Liver (tissue), 9 donors: Measurements from ENCODE around the gene BHMT2. TPM values are rescaled to one million over a fixed set of nuclear protein-coding genes. Genes with fewer than 3 reads are reported as not detected.

Experiments
- DNase-seq: peaks from one replicate; pipeline ENCODE4 v3.0.0-alpha.2; 2017; ENCODE audit warnings: low spot score
- H3K27ac ChIP-seq, 2 donors: one replicate each; pipeline ENCODE4 v1.7.0; 2013; ENCODE audit warnings: inconsistent platforms in 2 of 2, low read length in 2 of 2, control low read depth in 1 of 2, low read depth in 1 of 2, mild to moderate bottlenecking in 1 of 2
- H3K27me3 ChIP-seq, 4 donors: one replicate each; pipeline versions ENCODE4 v1.6.1 to v1.7.0; 2013; ENCODE audit warnings: low read length in 3 of 4, inconsistent platforms in 1 of 4, mild to moderate bottlenecking in 1 of 4, moderate library complexity in 1 of 4; ENCODE audit not compliant: control insufficient read depth in 4 of 4, insufficient read depth in 4 of 4
- H3K36me3 ChIP-seq, 4 donors: one replicate each; pipeline versions ENCODE4 v1.6.1 to v1.7.0; 2013; ENCODE audit warnings: low read length in 3 of 4, mild to moderate bottlenecking in 3 of 4, low read depth in 1 of 4, moderate library complexity in 1 of 4; ENCODE audit not compliant: control insufficient read depth in 4 of 4, insufficient read depth in 3 of 4
- H3K4me1 ChIP-seq, 4 donors: one replicate each; pipeline versions ENCODE4 v1.6.1 to v1.7.0; 2013; ENCODE audit warnings: low read length in 3 of 4, mild to moderate bottlenecking in 3 of 4, moderate library complexity in 1 of 4; ENCODE audit not compliant: control insufficient read depth in 4 of 4, insufficient read depth in 4 of 4
- H3K4me3 ChIP-seq, 3 donors: one replicate each; pipeline versions ENCODE4 v1.6.1 to v1.7.0; 2013; ENCODE audit warnings: low read length in 3 of 3, control low read depth in 1 of 3, low read depth in 1 of 3, mild to moderate bottlenecking in 1 of 3
- H3K9ac ChIP-seq, 2 donors: one replicate each; pipeline ENCODE4 v1.7.0; 2013; ENCODE audit warnings: low read length in 2 of 2, mild to moderate bottlenecking in 2 of 2, moderate library complexity in 2 of 2, control low read depth in 1 of 2, low read depth in 1 of 2
- H3K9me3 ChIP-seq, 4 donors: one replicate each; pipeline versions ENCODE4 v1.6.1 to v1.7.0; 2013; ENCODE audit warnings: low read length in 3 of 4; ENCODE audit not compliant: control insufficient read depth in 4 of 4
- ATF3 ChIP-seq: IDR thresholded peaks from 2 replicates; pipeline ENCODE4 v1.6.1; 2016; ENCODE audit warnings: antibody characterized with exemption
- EGR1 ChIP-seq, 2 donors: IDR thresholded peaks; 2 replicates each; pipeline ENCODE4 v1.6.1; 2016 to 2018; ENCODE audit warnings: antibody characterized with exemption in 2 of 2, low read depth in 2 of 2
- FOXA1 ChIP-seq: IDR thresholded peaks from 2 replicates; pipeline ENCODE4 v1.6.1; 2016; ENCODE audit warnings: antibody characterized with exemption
- FOXA2 ChIP-seq: IDR thresholded peaks from 2 replicates; pipeline ENCODE4 v1.6.1; 2016; ENCODE audit warnings: antibody characterized with exemption
- GABPA ChIP-seq, 2 donors: IDR thresholded peaks in 1 of 2; conservative IDR thresholded peaks in 1 of 2; 2 replicates each; pipeline ENCODE4 v1.6.1; 2016; ENCODE audit warnings: antibody characterized with exemption in 2 of 2, mild to moderate bottlenecking in 1 of 2, moderate library complexity in 1 of 2
- HNF4A ChIP-seq, 2 donors: conservative IDR thresholded peaks; 2 replicates each; pipeline ENCODE4 v1.6.1; 2016; ENCODE audit warnings: antibody characterized with exemption in 2 of 2, mild to moderate bottlenecking in 2 of 2
- HNF4G ChIP-seq: IDR thresholded peaks from 2 replicates; pipeline ENCODE4 v1.6.1; 2016; ENCODE audit warnings: antibody characterized with exemption
- JUND ChIP-seq, 2 donors: IDR thresholded peaks; 2 replicates each; pipeline ENCODE4 v1.6.1; 2016; ENCODE audit warnings: antibody characterized with exemption in 2 of 2
- MAX ChIP-seq: IDR thresholded peaks from 2 replicates; pipeline ENCODE4 v1.6.1; 2016; ENCODE audit warnings: antibody characterized with exemption
- NR2F2 ChIP-seq: IDR thresholded peaks from 2 replicates; pipeline ENCODE4 v1.6.1; 2016; ENCODE audit warnings: antibody characterized with exemption
- RAD21 ChIP-seq, 2 donors: IDR thresholded peaks; 2 replicates each; pipeline ENCODE4 v1.6.1; 2016; ENCODE audit warnings: antibody characterized with exemption in 2 of 2, mild to moderate bottlenecking in 2 of 2
- REST ChIP-seq: IDR thresholded peaks from 2 replicates; pipeline ENCODE4 v1.6.1; 2016; ENCODE audit warnings: antibody characterized with exemption, mild to moderate bottlenecking
- RXRA ChIP-seq, 2 donors: IDR thresholded peaks; 2 replicates each; pipeline ENCODE4 v1.6.1; 2017 to 2018; ENCODE audit warnings: antibody characterized with exemption in 2 of 2, mild to moderate bottlenecking in 1 of 2
- SP1 ChIP-seq: IDR thresholded peaks from 2 replicates; pipeline ENCODE4 v1.6.1; 2018; ENCODE audit warnings: antibody characterized with exemption, mild to moderate bottlenecking
- TAF1 ChIP-seq: conservative IDR thresholded peaks from 2 replicates; pipeline ENCODE4 v1.6.1; 2016; ENCODE audit warnings: antibody characterized with exemption, mild to moderate bottlenecking
- YY1 ChIP-seq: IDR thresholded peaks from 2 replicates; pipeline ENCODE4 v1.6.1; 2016; ENCODE audit warnings: antibody characterized with exemption, mild to moderate bottlenecking
- ZBTB33 ChIP-seq: IDR thresholded peaks from 2 replicates; pipeline ENCODE4 v1.6.1; 2016; ENCODE audit warnings: antibody characterized with exemption
- WGBS: extraction: QIAGEN DNeasy Blood & Tissue Kit; methylation state at CpG from one replicate; pipeline ENCODE4 v1.1.7; 2013; 5-methylcytosine and 5-hydroxymethylcytosine counted together
- polyA plus RNA-seq, 2 donors: library from polyadenylated mRNA; stranded (reverse) in 1 of 2; unstranded in 1 of 2; fragments of 200-250 nt in 1 of 2; fragments of >200 nt in 1 of 2; fragmentation: Nextera tagmentation in 1 of 2; extraction: Ambion mirVana in 1 of 2; gene quantifications; one replicate each; pipeline versions ENCODE4 v1.2.1 to v1.2.3, GENCODE V29; 2013 to 2015
- total RNA-seq, 2 donors: library from RNA; depleted of rRNA; stranded (reverse); fragments of >200 nt; gene quantifications; one replicate each; pipeline ENCODE4 v1.2.3, GENCODE V29; 2014
- TF ChIP-seq, protein P1 (sequence below): fragments of 150-350 bp; IDR thresholded peaks from 2 replicates; pipeline ENCODE4 v1.5.1; 2017; ENCODE audit warnings: improper control_type of control experiment, low read depth, low read length; ENCODE audit not compliant: missing input control
- donor health status: healthy.
- donor health status: healthy.
- donor health status: healthy.
- donor health status: healthy.
- donor health status: healthy.

The BHMT2 gene
- total and polyA plus RNA-seq, 4 donors, result 62.3 to 374 (median 271) TPM

DNA sequence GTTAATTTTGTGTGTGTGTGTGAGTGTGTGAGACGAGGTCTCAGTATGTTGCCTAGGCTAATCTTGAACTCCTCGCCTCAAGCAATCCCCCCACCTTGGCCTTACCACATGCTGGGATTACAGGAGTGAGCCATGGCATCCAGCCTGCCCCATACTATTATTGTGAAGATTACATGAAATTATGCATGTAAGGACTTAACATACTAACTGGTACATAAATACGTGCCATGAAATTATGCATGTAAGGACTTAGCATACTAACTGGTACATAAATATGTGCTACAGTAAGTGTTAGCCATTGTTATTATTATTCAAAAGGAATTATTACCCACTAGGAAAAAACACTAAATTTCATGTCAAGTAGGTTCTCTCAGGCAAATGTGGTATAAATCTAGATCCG lies 16.2 kb upstream of the BHMT2 start:
- no peak overlapping the region for H3K27ac ChIP-seq
- peaks cover 4 to 48% (median 32%) of the 10 kb centered on the region in 4 donors for H3K4me1 ChIP-seq
- 95% methylated on average over 4 of the region's 4 CpGs for WGBS
- H3K4me3 ChIP-seq, result no peak overlapping the region
- DNase-seq, result no peak
- H3K27me3 ChIP-seq, result no peaks in the 10 kb centered on the region
- no peaks in the 10 kb centered on the region for H3K9me3 ChIP-seq
- TF ChIP-seq HNF4A (conservative IDR thresholded peaks at IDR 0.05), result no peak
- no peak for TF ChIP-seq ZBTB33
- no peak for TF ChIP-seq TAF1
- TF ChIP-seq NR2F2, result no peak
- no peak for TF ChIP-seq FOXA2
- TF ChIP-seq HNF4G, result no peak
- TF ChIP-seq RAD21 (IDR thresholded peaks at IDR 0.05), result no peak
- no peak for TF ChIP-seq MAX
- TF ChIP-seq EGR1 (IDR thresholded peaks at IDR 0.05; ENCODE audit: low read depth in 2 of 2), result no peak
- no peak for TF ChIP-seq RXRA (IDR thresholded peaks at IDR 0.05)
- TF ChIP-seq, protein P1, sequence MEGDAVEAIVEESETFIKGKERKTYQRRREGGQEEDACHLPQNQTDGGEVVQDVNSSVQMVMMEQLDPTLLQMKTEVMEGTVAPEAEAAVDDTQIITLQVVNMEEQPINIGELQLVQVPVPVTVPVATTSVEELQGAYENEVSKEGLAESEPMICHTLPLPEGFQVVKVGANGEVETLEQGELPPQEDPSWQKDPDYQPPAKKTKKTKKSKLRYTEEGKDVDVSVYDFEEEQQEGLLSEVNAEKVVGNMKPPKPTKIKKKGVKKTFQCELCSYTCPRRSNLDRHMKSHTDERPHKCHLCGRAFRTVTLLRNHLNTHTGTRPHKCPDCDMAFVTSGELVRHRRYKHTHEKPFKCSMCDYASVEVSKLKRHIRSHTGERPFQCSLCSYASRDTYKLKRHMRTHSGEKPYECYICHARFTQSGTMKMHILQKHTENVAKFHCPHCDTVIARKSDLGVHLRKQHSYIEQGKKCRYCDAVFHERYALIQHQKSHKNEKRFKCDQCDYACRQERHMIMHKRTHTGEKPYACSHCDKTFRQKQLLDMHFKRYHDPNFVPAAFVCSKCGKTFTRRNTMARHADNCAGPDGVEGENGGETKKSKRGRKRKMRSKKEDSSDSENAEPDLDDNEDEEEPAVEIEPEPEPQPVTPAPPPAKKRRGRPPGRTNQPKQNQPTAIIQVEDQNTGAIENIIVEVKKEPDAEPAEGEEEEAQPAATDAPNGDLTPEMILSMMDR, result no peak
- no peak for TF ChIP-seq FOXA1
- TF ChIP-seq GABPA (IDR thresholded peaks at IDR 0.05 in 1 of 2, conservative IDR thresholded peaks at IDR 0.05 in 1 of 2), result no peak
- no peak for TF ChIP-seq JUND (IDR thresholded peaks at IDR 0.05)
- no peak for TF ChIP-seq YY1
- no peak for TF ChIP-seq ATF3
- TF ChIP-seq SP1, result no peak
- no peak for TF ChIP-seq REST
- peaks cover 0 to 14% (median 6%) of the 10 kb centered on the region in 4 donors for H3K36me3 ChIP-seq
- H3K9ac ChIP-seq, result no peak overlapping the region
